Measurements from ENCODE around the gene POC5.

POC5 gene

DNA sequence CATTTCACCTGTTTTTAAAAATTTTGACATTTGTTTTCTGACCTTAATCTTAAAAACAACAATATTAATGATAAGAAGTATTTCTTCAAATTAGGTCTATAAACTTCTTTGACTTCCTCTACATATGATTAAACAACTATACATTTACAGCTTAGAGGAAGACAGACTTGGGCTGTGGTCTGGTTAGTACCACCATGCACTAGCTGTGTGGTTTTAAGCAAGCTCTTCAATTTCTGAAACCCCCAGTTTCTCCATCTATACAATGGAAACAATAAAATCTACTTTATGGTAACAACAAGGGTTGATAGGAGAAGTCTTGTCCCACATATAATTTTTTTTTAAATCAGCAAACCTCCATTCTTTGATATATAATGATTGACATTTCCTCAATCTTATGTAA is 90.3 kb downstream of the POC5 start:
- peak; percentile 53 for DNase-seq (ENCODE audit: low read depth, low spot score)
- no peak overlapping the region for H3K4me3 ChIP-seq (ENCODE audit: low read length)

Data from Jurkat, Clone E6-1 (cell line).